SU-DHL-6 (cell line): ENCODE measurements around the gene SPEG.

Source experiments
- H2AFZ ChIP-seq: fragments of 200-600 bp; sonication (generic); 2 replicates; pipeline ENCODE4 v1.6.1; 2014; ENCODE audit warnings: low read depth, mild to moderate bottlenecking, moderate library complexity, mixed read lengths, antibody characterized with exemption, low read length; ENCODE audit not compliant: severe bottlenecking
- H3F3A ChIP-seq: fragments of 200-600 bp; shearing (Covaris generic); 2 replicates; pipeline ENCODE4 v1.6.0; 2016; ENCODE audit warnings: antibody characterized with exemption, mild to moderate bottlenecking; ENCODE audit not compliant: insufficient read depth
- H3K27ac ChIP-seq: fragments of 200-600 bp; sonication (generic); 2 replicates; pipeline ENCODE4 v1.5.1; 2016; ENCODE audit warnings: low read depth, mild to moderate bottlenecking, low read length, moderate library complexity, mixed read lengths
- H3K27me3 ChIP-seq: fragments of 200-600 bp; sonication (generic), shearing (Covaris generic); 2 replicates; pipeline ENCODE4 v1.6.0; 2014; ENCODE audit warnings: mild to moderate bottlenecking, low read length
- H3K36me3 ChIP-seq: fragments of 200-600 bp; sonication (generic); 2 replicates; pipeline ENCODE4 v1.6.1; 2014; ENCODE audit warnings: mild to moderate bottlenecking, low read length, mixed read lengths
- H3K4me2 ChIP-seq: fragments of 300-600, 200-600 bp; shearing (Covaris generic), sonication (generic); 2 replicates; pipeline ENCODE4 v1.6.0; 2014; ENCODE audit warnings: low read length, low read depth, mild to moderate bottlenecking; ENCODE audit not compliant: poor library complexity, severe bottlenecking
- H3K4me3 ChIP-seq: fragments of 200-600 bp; sonication (generic); 2 replicates; pipeline ENCODE4 v1.5.1; 2014; ENCODE audit warnings: antibody characterized with exemption, low read length, mild to moderate bottlenecking, mixed read lengths; ENCODE audit not compliant: insufficient read depth, poor library complexity, severe bottlenecking
- H3K79me2 ChIP-seq: fragments of 200-600 bp; sonication (generic); 2 replicates; pipeline ENCODE4 v1.6.1; 2014; ENCODE audit warnings: mild to moderate bottlenecking, low read length, moderate library complexity; ENCODE audit not compliant: insufficient read depth
- H3K9ac ChIP-seq: fragments of 200-600 bp; sonication (generic); 2 replicates; pipeline ENCODE4 v1.7.0; 2014; ENCODE audit warnings: mild to moderate bottlenecking, low read length
- H3K9me2 ChIP-seq: fragments of 200-600 bp; sonication (generic); replicated peaks from 2 replicates; pipeline ENCODE4 v1.6.1; 2014; ENCODE audit warnings: low read length; ENCODE audit not compliant: insufficient read depth
- H3K9me3 ChIP-seq: fragments of 200-600 bp; sonication (generic); 2 replicates; pipeline ENCODE4 v1.6.1; 2014; ENCODE audit warnings: low read length, mixed read lengths; ENCODE audit not compliant: insufficient read depth
- H4K20me1 ChIP-seq: fragments of 200-600 bp; sonication (generic); 2 replicates; pipeline ENCODE4 v1.6.1; 2014; ENCODE audit warnings: low read depth, mild to moderate bottlenecking, antibody characterized with exemption, low read length, moderate library complexity, mixed read lengths
- EZH2phosphoT487 ChIP-seq: fragments of 200-600 bp; sonication (generic), shearing (Covaris generic); conservative IDR thresholded peaks from 2 replicates; pipeline ENCODE4 v1.6.1; 2018; ENCODE audit warnings: mild to moderate bottlenecking, antibody characterized with exemption, low read length, moderate library complexity, mixed read lengths
- TF ChIP-seq, protein P1 (sequence below): fragments of 200-600 bp; sonication (generic); IDR thresholded peaks from one replicate; pipeline ENCODE4 v1.5.1; 2017; ENCODE audit warnings: antibody characterized with exemption, mild to moderate bottlenecking, low read length, moderate library complexity; ENCODE audit not compliant: insufficient read depth, poor library complexity, severe bottlenecking

Gene SPEG

GRCh38 chr2:219473511-219473910 lies 38.9 kb downstream of the SPEG start:
- Histone ChIP-seq H3K79me2 (no peaks in the 10 kb centered on the region), H3K4me3 (no peak overlapping the region), H3K9me3 (no peaks in the 10 kb centered on the region), H4K20me1 (no peaks in the 10 kb centered on the region), H3K4me2 (no peak overlapping the region), H3F3A (no peaks in the 10 kb centered on the region), H3K9ac (no peak overlapping the region), H3K27ac (no peak overlapping the region), H3K9me2 (no peaks in the 10 kb centered on the region), H3K36me3 (no peaks in the 10 kb centered on the region), H3K27me3 (no peaks in the 10 kb centered on the region), H2AFZ (no peak overlapping the region)
- no peak for TF ChIP-seq EZH2phosphoT487
- TF ChIP-seq, protein P1, sequence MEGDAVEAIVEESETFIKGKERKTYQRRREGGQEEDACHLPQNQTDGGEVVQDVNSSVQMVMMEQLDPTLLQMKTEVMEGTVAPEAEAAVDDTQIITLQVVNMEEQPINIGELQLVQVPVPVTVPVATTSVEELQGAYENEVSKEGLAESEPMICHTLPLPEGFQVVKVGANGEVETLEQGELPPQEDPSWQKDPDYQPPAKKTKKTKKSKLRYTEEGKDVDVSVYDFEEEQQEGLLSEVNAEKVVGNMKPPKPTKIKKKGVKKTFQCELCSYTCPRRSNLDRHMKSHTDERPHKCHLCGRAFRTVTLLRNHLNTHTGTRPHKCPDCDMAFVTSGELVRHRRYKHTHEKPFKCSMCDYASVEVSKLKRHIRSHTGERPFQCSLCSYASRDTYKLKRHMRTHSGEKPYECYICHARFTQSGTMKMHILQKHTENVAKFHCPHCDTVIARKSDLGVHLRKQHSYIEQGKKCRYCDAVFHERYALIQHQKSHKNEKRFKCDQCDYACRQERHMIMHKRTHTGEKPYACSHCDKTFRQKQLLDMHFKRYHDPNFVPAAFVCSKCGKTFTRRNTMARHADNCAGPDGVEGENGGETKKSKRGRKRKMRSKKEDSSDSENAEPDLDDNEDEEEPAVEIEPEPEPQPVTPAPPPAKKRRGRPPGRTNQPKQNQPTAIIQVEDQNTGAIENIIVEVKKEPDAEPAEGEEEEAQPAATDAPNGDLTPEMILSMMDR: no peak

- H3K79me2 ChIP-seq: no peaks in the 10 kb centered on the region
- no peaks in the 10 kb centered on the region for H3K36me3 ChIP-seq
- no peak overlapping the region for H2AFZ ChIP-seq
- H3K27me3 ChIP-seq: no peaks in the 10 kb centered on the region
- no peak overlapping the region for H3K9ac ChIP-seq
- H3K9me2 ChIP-seq: no peaks in the 10 kb centered on the region
- no peaks in the 10 kb centered on the region for H3K9me3 ChIP-seq
- H3K4me3 ChIP-seq: no peak overlapping the region
- no peak for TF ChIP-seq EZH2phosphoT487
- TF ChIP-seq, protein P1: no peak
- H4K20me1 ChIP-seq: no peaks in the 10 kb centered on the region
- no peaks in the 10 kb centered on the region for H3F3A ChIP-seq
- H3K27ac ChIP-seq: no peak overlapping the region
- H3K4me2 ChIP-seq: no peak overlapping the region
These were observed 39.8 kb downstream of the SPEG start for GRCh38 chr2:219474285-219475060.

GRCh38 chr2:219475278-219475677 lies 40.6 kb downstream of the SPEG start:
- H3K27ac ChIP-seq: no peak overlapping the region
- no peak overlapping the region for H3K9ac ChIP-seq
- H3K9me3 ChIP-seq: no peaks in the 10 kb centered on the region
- H3K79me2 ChIP-seq: no peaks in the 10 kb centered on the region
- no peaks in the 10 kb centered on the region for H3K36me3 ChIP-seq
- H3K27me3 ChIP-seq: no peaks in the 10 kb centered on the region
- TF ChIP-seq, protein P1: no peak
- no peak for TF ChIP-seq EZH2phosphoT487
- H4K20me1 ChIP-seq: no peaks in the 10 kb centered on the region
- no peak overlapping the region for H3K4me2 ChIP-seq
- no peak overlapping the region for H2AFZ ChIP-seq
- no peaks in the 10 kb centered on the region for H3F3A ChIP-seq
- H3K4me3 ChIP-seq: no peak overlapping the region
- H3K9me2 ChIP-seq: no peaks in the 10 kb centered on the region
